HepG2 (cell line): ENCODE results near the gene DOHH.

ENCODE experiments used
- BRCA1 ChIP-seq: sonication (generic); formaldehyde crosslinking; IDR thresholded peaks from 2 replicates; pipeline ENCODE4 v1.4.0; 2020; ENCODE audit warnings: missing genetic modification reagents
- MXI1 ChIP-seq: IDR thresholded peaks from 3 replicates; pipeline ENCODE4 v1.6.1; 2012; ENCODE audit warnings: low read depth, low read length, inconsistent platforms, borderline replicate concordance
- PLSCR1 ChIP-seq: sonication (generic); formaldehyde crosslinking; IDR thresholded peaks from 2 replicates; pipeline ENCODE4 v1.5.0; 2020; ENCODE audit warnings: missing genetic modification reagents, mild to moderate bottlenecking, borderline replicate concordance
- POLR2AphosphoS2 ChIP-seq: IDR thresholded peaks from 2 replicates; pipeline ENCODE4 v1.6.1; 2011; ENCODE audit warnings: low read depth, low read length, improper control_type of control experiment
- POLR2AphosphoS5 ChIP-seq: IDR thresholded peaks from 2 replicates; pipeline ENCODE4 v1.6.1; 2012; ENCODE audit warnings: low read depth, low read length
- ZBTB46 ChIP-seq: sonication (generic); formaldehyde crosslinking; IDR thresholded peaks from 2 replicates; pipeline ENCODE4 v1.4.0; 2020; ENCODE audit warnings: mild to moderate bottlenecking, missing genetic modification reagents, borderline replicate concordance
- ZFP62 ChIP-seq: sonication (generic); formaldehyde crosslinking; IDR thresholded peaks from 2 replicates; pipeline ENCODE4 v1.4.0; 2020; ENCODE audit warnings: missing genetic modification reagents
- ZNF337 ChIP-seq: sonication (generic); formaldehyde crosslinking; IDR thresholded peaks from 2 replicates; pipeline ENCODE4 v1.5.1; 2020; ENCODE audit warnings: missing genetic modification reagents, low read depth, mild to moderate bottlenecking, borderline replicate concordance
- ZNF720 ChIP-seq: sonication (generic); formaldehyde crosslinking; IDR thresholded peaks from 2 replicates; pipeline ENCODE4 v1.4.0; 2020; ENCODE audit warnings: missing genetic modification reagents
- TF ChIP-seq, protein P1 (sequence below): sonication (generic); formaldehyde crosslinking; IDR thresholded peaks from 2 replicates; pipeline ENCODE4 v1.5.0; 2020; ENCODE audit warnings: mild to moderate bottlenecking, missing genetic modification reagents, moderate library complexity
- TF ChIP-seq, protein P2 (sequence below): sonication (generic); formaldehyde crosslinking; IDR thresholded peaks from 2 replicates; pipeline ENCODE4 v1.4.0; 2020; ENCODE audit warnings: missing genetic modification reagents, borderline replicate concordance

DNA sequence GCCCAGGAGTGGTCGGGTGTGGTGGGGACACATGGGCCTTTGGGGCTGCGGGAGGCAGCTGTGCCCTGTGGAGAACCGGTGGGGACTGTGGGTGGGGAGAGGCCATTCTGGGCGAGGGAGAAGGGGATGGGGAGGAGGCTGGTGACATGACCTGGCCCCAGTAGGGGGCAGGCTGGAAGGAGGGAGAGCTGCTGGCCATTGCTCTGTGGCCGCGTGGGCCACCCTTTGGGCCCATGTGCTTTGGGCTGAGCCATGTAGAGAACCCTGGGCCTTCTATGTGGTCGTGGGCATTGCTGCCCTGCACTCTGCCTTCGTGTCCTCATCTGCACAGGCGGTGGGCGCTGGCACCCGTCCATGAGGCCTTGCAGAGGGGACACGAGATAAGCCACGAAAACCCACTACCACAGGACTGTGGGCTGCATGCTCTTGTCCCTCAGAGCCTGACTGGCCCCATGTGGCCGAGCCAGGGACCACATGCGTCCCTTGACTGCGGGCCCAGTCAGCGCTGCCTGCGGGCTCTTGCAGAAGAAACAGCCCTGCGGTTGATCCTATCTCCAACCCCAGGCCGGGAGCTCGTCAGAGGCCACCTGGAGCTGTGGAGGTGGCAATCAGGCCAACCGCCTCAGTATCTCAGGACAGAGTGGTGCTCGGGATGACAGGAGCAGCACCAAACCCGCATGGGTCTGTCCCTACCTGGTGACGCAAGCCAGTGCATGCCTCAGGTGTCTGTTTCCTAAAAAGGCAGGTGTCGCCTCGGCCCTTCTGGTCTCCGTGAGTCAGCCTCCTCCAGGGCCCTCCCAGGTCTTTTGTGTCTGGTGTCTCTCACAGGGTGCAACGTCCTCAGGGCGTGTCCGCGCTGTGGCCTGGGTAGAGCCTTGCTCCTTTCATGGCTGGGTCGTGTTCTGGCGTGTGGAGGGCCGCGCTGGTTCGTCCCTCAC, 20.0 kb upstream of the DOHH start:
- TF ChIP-seq POLR2AphosphoS2 = no peak
- no peak for TF ChIP-seq BRCA1 (CRISPR knock-in tag)
- TF ChIP-seq ZNF720 (CRISPR knock-in tag) = no peak
- TF ChIP-seq ZBTB46 (CRISPR knock-in tag) = no peak
- TF ChIP-seq, protein P1, sequence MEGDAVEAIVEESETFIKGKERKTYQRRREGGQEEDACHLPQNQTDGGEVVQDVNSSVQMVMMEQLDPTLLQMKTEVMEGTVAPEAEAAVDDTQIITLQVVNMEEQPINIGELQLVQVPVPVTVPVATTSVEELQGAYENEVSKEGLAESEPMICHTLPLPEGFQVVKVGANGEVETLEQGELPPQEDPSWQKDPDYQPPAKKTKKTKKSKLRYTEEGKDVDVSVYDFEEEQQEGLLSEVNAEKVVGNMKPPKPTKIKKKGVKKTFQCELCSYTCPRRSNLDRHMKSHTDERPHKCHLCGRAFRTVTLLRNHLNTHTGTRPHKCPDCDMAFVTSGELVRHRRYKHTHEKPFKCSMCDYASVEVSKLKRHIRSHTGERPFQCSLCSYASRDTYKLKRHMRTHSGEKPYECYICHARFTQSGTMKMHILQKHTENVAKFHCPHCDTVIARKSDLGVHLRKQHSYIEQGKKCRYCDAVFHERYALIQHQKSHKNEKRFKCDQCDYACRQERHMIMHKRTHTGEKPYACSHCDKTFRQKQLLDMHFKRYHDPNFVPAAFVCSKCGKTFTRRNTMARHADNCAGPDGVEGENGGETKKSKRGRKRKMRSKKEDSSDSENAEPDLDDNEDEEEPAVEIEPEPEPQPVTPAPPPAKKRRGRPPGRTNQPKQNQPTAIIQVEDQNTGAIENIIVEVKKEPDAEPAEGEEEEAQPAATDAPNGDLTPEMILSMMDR (CRISPR knock-in tag) = no peak; the same call in 1 of the 2 replicates
- no peak for TF ChIP-seq ZFP62 (CRISPR knock-in tag)
- no peak for TF ChIP-seq ZNF337 (CRISPR knock-in tag)
- TF ChIP-seq MXI1 = no peak
- no peak for TF ChIP-seq PLSCR1 (CRISPR knock-in tag)
- TF ChIP-seq, protein P2, sequence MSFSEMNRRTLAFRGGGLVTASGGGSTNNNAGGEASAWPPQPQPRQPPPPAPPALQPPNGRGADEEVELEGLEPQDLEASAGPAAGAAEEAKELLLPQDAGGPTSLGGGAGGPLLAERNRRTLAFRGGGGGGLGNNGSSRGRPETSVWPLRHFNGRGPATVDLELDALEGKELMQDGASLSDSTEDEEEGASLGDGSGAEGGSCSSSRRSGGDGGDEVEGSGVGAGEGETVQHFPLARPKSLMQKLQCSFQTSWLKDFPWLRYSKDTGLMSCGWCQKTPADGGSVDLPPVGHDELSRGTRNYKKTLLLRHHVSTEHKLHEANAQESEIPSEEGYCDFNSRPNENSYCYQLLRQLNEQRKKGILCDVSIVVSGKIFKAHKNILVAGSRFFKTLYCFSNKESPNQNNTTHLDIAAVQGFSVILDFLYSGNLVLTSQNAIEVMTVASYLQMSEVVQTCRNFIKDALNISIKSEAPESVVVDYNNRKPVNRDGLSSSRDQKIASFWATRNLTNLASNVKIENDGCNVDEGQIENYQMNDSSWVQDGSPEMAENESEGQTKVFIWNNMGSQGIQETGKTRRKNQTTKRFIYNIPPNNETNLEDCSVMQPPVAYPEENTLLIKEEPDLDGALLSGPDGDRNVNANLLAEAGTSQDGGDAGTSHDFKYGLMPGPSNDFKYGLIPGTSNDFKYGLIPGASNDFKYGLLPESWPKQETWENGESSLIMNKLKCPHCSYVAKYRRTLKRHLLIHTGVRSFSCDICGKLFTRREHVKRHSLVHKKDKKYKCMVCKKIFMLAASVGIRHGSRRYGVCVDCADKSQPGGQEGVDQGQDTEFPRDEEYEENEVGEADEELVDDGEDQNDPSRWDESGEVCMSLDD = no peak
- TF ChIP-seq POLR2AphosphoS5 = no peak
